HL-60 (cell line): ENCODE results near the gene ZNF841.
A peak's percentile ranks its signal among the peaks of the same experiment; 100 is the strongest.

Experiments
- DNase-seq, 2 experiments: peaks; one replicate each; pipeline ENCODE4 v3.0.0-alpha.2; 2010 to 2020; ENCODE audit warnings: low read depth in 1 of 2, low spot score in 1 of 2
- H3K27ac ChIP-seq: fragments of 250-450 bp; sonication (Bioruptor Pico); replicated peaks from 2 replicates; pipeline ENCODE4 v1.5.1; 2020; ENCODE audit warnings: mild to moderate bottlenecking, moderate library complexity
- H3K27me3 ChIP-seq: fragments of 250-450 bp; sonication (Bioruptor Pico); 2 replicates; pipeline ENCODE4 v1.5.1; 2021; ENCODE audit warnings: mild to moderate bottlenecking, moderate library complexity; ENCODE audit not compliant: insufficient read depth, poor library complexity, severe bottlenecking
- H3K4me3 ChIP-seq: replicated peaks from 2 replicates; pipeline ENCODE4 v1.5.1; 2011; ENCODE audit warnings: mild to moderate bottlenecking, control low read depth, low read length; ENCODE audit not compliant: insufficient read depth
- GABPA ChIP-seq: IDR thresholded peaks from 2 replicates; pipeline ENCODE4 v1.6.1; 2012; ENCODE audit warnings: low read depth
- POLR2AphosphoS5 ChIP-seq: IDR thresholded peaks from 2 replicates; pipeline ENCODE4 v1.6.1; 2012; ENCODE audit warnings: low read depth
- REST ChIP-seq: IDR thresholded peaks from 2 replicates; pipeline ENCODE4 v1.6.1; 2012; ENCODE audit warnings: low read depth; ENCODE audit not compliant: insufficient replicate concordance
- SPI1 ChIP-seq: IDR thresholded peaks from 2 replicates; pipeline ENCODE4 v1.6.1; 2012; ENCODE audit warnings: low read depth, mild to moderate bottlenecking, borderline replicate concordance
- TF ChIP-seq, protein P1 (sequence below): IDR thresholded peaks from one replicate; pipeline ENCODE4 v1.5.1; 2011; ENCODE audit warnings: low read length, control low read depth, inconsistent platforms; ENCODE audit not compliant: insufficient read depth

ZNF841 gene

GRCh38 chr19:52048555-52049501, 46.7 kb downstream of the ZNF841 start, which contains the start of gene ZNF432:
Gene ZNF432, minus strand, starts transcription at chr19:52048838. Its CDS starts 1,970 bp downstream, at chr19:52046868.
- DNase-seq = peak; percentile 84 to 95
- H3K27ac ChIP-seq = peak within 1 kb of the TSS; percentile 90
- H3K4me3 ChIP-seq = peak within 1 kb of the TSS; percentile 55
- no peaks in the 10 kb centered on the region for H3K27me3 ChIP-seq
- TF ChIP-seq GABPA (no peak), POLR2AphosphoS5 (peak; percentile 65)

DNA sequence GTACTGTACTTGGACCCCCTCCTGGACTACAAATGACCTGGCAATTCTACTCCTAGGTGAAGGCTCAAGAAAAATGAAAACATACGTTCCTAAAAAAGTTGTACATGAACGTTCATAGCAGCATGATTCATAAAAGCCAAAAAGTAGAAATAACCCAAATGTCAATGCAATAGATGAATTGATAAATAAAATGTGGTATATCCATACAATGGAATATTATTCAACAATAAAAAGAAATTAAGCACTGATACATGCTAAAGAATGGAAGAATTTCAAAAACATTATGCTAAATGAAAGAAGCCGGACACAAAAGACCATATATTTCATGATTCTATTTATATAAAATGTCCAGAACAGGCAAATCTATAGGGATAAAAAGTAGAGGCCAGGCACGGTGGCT, 56.4 kb downstream of the ZNF841 start:
- no peak for DNase-seq
- TF ChIP-seq POLR2AphosphoS5 = no peak
- Histone ChIP-seq H3K4me3 (no peak overlapping the region), H3K27me3 (no peaks in the 10 kb centered on the region), H3K27ac (no peak overlapping the region)

GRCh38 chr19:52034051-52034728, 61.4 kb downstream of the ZNF841 start:
- no peak overlapping the region for H3K4me3 ChIP-seq
- TF ChIP-seq REST (no peak), GABPA (no peak), POLR2AphosphoS5 (no peak)
- TF ChIP-seq, protein P1, sequence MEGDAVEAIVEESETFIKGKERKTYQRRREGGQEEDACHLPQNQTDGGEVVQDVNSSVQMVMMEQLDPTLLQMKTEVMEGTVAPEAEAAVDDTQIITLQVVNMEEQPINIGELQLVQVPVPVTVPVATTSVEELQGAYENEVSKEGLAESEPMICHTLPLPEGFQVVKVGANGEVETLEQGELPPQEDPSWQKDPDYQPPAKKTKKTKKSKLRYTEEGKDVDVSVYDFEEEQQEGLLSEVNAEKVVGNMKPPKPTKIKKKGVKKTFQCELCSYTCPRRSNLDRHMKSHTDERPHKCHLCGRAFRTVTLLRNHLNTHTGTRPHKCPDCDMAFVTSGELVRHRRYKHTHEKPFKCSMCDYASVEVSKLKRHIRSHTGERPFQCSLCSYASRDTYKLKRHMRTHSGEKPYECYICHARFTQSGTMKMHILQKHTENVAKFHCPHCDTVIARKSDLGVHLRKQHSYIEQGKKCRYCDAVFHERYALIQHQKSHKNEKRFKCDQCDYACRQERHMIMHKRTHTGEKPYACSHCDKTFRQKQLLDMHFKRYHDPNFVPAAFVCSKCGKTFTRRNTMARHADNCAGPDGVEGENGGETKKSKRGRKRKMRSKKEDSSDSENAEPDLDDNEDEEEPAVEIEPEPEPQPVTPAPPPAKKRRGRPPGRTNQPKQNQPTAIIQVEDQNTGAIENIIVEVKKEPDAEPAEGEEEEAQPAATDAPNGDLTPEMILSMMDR = no peak
- no peak overlapping the region for H3K27ac ChIP-seq
- no peaks in the 10 kb centered on the region for H3K27me3 ChIP-seq
- DNase-seq = no peak

GRCh38 chr19:52028780-52029123, 66.8 kb downstream of the ZNF841 start:
- H3K27ac ChIP-seq = peak overlapping the region; percentile 91
- peak overlapping the region; percentile 59 for H3K4me3 ChIP-seq
- no peaks in the 10 kb centered on the region for H3K27me3 ChIP-seq
- TF ChIP-seq REST (no peak), SPI1 (no peak), GABPA (no peak), POLR2AphosphoS5 (no peak)
- TF ChIP-seq, protein P1 = no peak
- no peak for DNase-seq
